Measurements from ENCODE around the gene CAMK2B.
"Not testable (repeated sequence)": the region's sequence is repeated elsewhere in the genome, so short reads cannot be mapped to it uniquely, and the experiment has no call there.

Gene CAMK2B

GRCh38 chr7:44212581-44213184, 112.7 kb downstream of the CAMK2B start:
- DNase-seq = no peak

- DNase-seq = no peak
Measured at GRCh38 chr7:44212018-44212417, 113.4 kb downstream of the CAMK2B start.

- no peak for DNase-seq
Measured at GRCh38 chr7:44211126-44211675, 114.2 kb downstream of the CAMK2B start.

- DNase-seq = no peak
Measured at GRCh38 chr7:44210107-44210506, 115.3 kb downstream of the CAMK2B start.

- no peak for DNase-seq
Measured at GRCh38 chr7:44208085-44208484, 117.3 kb downstream of the CAMK2B start.

GRCh38 chr7:44206008-44206407, 119.4 kb downstream of the CAMK2B start:
- no peak for DNase-seq

- DNase-seq = no peak
Measured at GRCh38 chr7:44201813-44202212, 123.6 kb downstream of the CAMK2B start.

- DNase-seq = peak; percentile 98
Measured at GRCh38 chr7:44200699-44201461, 124.5 kb downstream of the CAMK2B start, which contains the start of gene YKT6. Gene YKT6 (plus strand): TSS chr7:44200978. CDS start chr7:44201136, 158 bp downstream.

GRCh38 chr7:44200163-44200562, 125.2 kb downstream of the CAMK2B start:
- DNase-seq = not testable (repeated sequence)

- DNase-seq = no peak
Measured at GRCh38 chr7:44197474-44197873, 127.9 kb downstream of the CAMK2B start.

GRCh38 chr7:44196450-44196872, 128.9 kb downstream of the CAMK2B start:
- peak; percentile 54 for DNase-seq

- DNase-seq = no peak
Measured at GRCh38 chr7:44195889-44196288, 129.5 kb downstream of the CAMK2B start.

- no peak for DNase-seq
Measured at GRCh38 chr7:44194562-44195145, 130.7 kb downstream of the CAMK2B start.

GRCh38 chr7:44194069-44194468, 131.3 kb downstream of the CAMK2B start:
- DNase-seq = no peak

- DNase-seq = no peak
Measured at GRCh38 chr7:44193011-44193802, 132.2 kb downstream of the CAMK2B start.

- DNase-seq = no peak
Measured at GRCh38 chr7:44191171-44191570, 134.2 kb downstream of the CAMK2B start.

GRCh38 chr7:44189993-44190872, 135.2 kb downstream of the CAMK2B start:
- no peak for DNase-seq

- peak; percentile 84 for DNase-seq
Measured at GRCh38 chr7:44189286-44189992, 136.0 kb downstream of the CAMK2B start, which contains the start of gene GCK. Gene GCK (minus strand): TSS chr7:44189439. CDS start chr7:44188953, 486 bp downstream.

GRCh38 chr7:44188480-44189225, 136.7 kb downstream of the CAMK2B start:
- DNase-seq = no peak
